ENCODE results near the gene P2RY11. TPM values are rescaled to one million over a fixed set of nuclear protein-coding genes. Genes with fewer than 3 reads are reported as not detected.

The P2RY11 gene
- total and polyA plus RNA-seq, 4 donors: 0.68 to 5.3 (median 3.7) TPM

GRCh38 chr19:10070730-10071446 is 40.6 kb upstream of the P2RY11 start (continued):
- TF ChIP-seq REST (IDR thresholded peaks at IDR 0.05): peak; percentile 23
- peak; percentile 99 for TF ChIP-seq SP1 (IDR thresholded peaks at IDR 0.05)
- TF ChIP-seq ZBTB33 (IDR thresholded peaks at IDR 0.05): peak; percentile 85

GRCh38 chr19:10074153-10074552 is 37.3 kb upstream of the P2RY11 start:
- Histone ChIP-seq H3K4me1 (ENCODE audit: control insufficient read depth in 4 of 4, insufficient read depth in 4 of 4, low read length in 3 of 4) (peaks cover 12 to 37% (median 27%) of the 10 kb centered on the region in 4 donors), H3K4me3 (ENCODE audit: low read depth in 1 of 3, low read length in 3 of 3) (no peak overlapping the region), H3K9ac (ENCODE audit: low read depth in 1 of 2, low read length in 2 of 2) (no peak overlapping the region), H3K36me3 (ENCODE audit: control insufficient read depth in 4 of 4, insufficient read depth in 3 of 4, low read depth in 1 of 4, low read length in 3 of 4) (peaks cover 4 to 12% (median 7%) of the 10 kb centered on the region in 4 donors), H3K27me3 (ENCODE audit: control insufficient read depth in 4 of 4, insufficient read depth in 4 of 4, low read length in 3 of 4) (no peaks in the 10 kb centered on the region), H3K9me3 (ENCODE audit: control insufficient read depth in 4 of 4, low read length in 3 of 4) (peaks cover 1 to 7% (median 6%) of the 10 kb centered on the region in 4 donors), H3K27ac (ENCODE audit: low read depth in 1 of 2, low read length in 2 of 2) (no peak overlapping the region)
- no peak for DNase-seq (ENCODE audit: low spot score)
- TF ChIP-seq CTCF (IDR thresholded peaks at IDR 0.05; ENCODE audit: low read depth, low read length, missing input control): peak; percentile 73
- peak; percentile 31 to 36 for TF ChIP-seq RXRA (IDR thresholded peaks at IDR 0.05)
- TF ChIP-seq HNF4A (conservative IDR thresholded peaks at IDR 0.05): peak in 1 of 2 donors; percentile 4
- no peak for TF ChIP-seq FOXA2 (IDR thresholded peaks at IDR 0.05)
- peak; percentile 88 to 92 for TF ChIP-seq RAD21 (IDR thresholded peaks at IDR 0.05)
- no peak for TF ChIP-seq TAF1 (conservative IDR thresholded peaks at IDR 0.05)
- WGBS: 53% methylated on average over 2 of the region's 2 CpGs

GRCh38 chr19:10076535-10076934 is 35.0 kb upstream of the P2RY11 start:
- Histone ChIP-seq H3K27me3 (ENCODE audit: control insufficient read depth in 4 of 4, insufficient read depth in 4 of 4, low read length in 3 of 4) (no peaks in the 10 kb centered on the region), H3K4me3 (ENCODE audit: low read depth in 1 of 3, low read length in 3 of 3) (no peak overlapping the region), H3K9me3 (ENCODE audit: control insufficient read depth in 4 of 4, low read length in 3 of 4) (peaks cover 1 to 7% (median 6%) of the 10 kb centered on the region in 4 donors), H3K4me1 (ENCODE audit: control insufficient read depth in 4 of 4, insufficient read depth in 4 of 4, low read length in 3 of 4) (peaks cover 6 to 24% (median 15%) of the 10 kb centered on the region in 4 donors), H3K36me3 (ENCODE audit: control insufficient read depth in 4 of 4, insufficient read depth in 3 of 4, low read depth in 1 of 4, low read length in 3 of 4) (peaks cover 4 to 12% (median 7%) of the 10 kb centered on the region in 4 donors), H3K27ac (ENCODE audit: low read depth in 1 of 2, low read length in 2 of 2) (no peak overlapping the region), H3K9ac (ENCODE audit: low read depth in 1 of 2, low read length in 2 of 2) (no peak overlapping the region)
- DNase-seq (ENCODE audit: low spot score): no peak
- WGBS: 88% methylated on average over 6 of the region's 6 CpGs
- TF ChIP-seq RAD21 (IDR thresholded peaks at IDR 0.05) (no peak), NR2F2 (IDR thresholded peaks at IDR 0.05) (no peak), JUND (IDR thresholded peaks at IDR 0.05) (no peak), FOXA2 (IDR thresholded peaks at IDR 0.05) (no peak), FOXA1 (IDR thresholded peaks at IDR 0.05) (no peak), MAX (IDR thresholded peaks at IDR 0.05) (no peak), ZBTB33 (IDR thresholded peaks at IDR 0.05) (no peak), SP1 (IDR thresholded peaks at IDR 0.05) (no peak), HNF4G (IDR thresholded peaks at IDR 0.05) (no peak), EGR1 (IDR thresholded peaks at IDR 0.05; ENCODE audit: low read depth in 2 of 2) (no peak), RXRA (IDR thresholded peaks at IDR 0.05) (no peak), GABPA (IDR thresholded peaks at IDR 0.05 in 1 of 2, conservative IDR thresholded peaks at IDR 0.05 in 1 of 2) (no peak), YY1 (IDR thresholded peaks at IDR 0.05) (no peak), CTCF (IDR thresholded peaks at IDR 0.05; ENCODE audit: low read depth, low read length, missing input control) (no peak), HNF4A (conservative IDR thresholded peaks at IDR 0.05) (no peak), TAF1 (conservative IDR thresholded peaks at IDR 0.05) (no peak)

Data from liver (tissue), 9 donors.